ENCODE measurements around the gene P2RX7. TPM values are rescaled to one million over a fixed set of nuclear protein-coding genes. Genes with fewer than 3 reads are reported as not detected.

Gene P2RX7
- total and polyA plus RNA-seq, 9 of the 15 experiments (the other 6 are each of a cell fraction or from before 2014, with no cell fraction given) = 0.04 to 0.65 (median 0.30) TPM

DNA sequence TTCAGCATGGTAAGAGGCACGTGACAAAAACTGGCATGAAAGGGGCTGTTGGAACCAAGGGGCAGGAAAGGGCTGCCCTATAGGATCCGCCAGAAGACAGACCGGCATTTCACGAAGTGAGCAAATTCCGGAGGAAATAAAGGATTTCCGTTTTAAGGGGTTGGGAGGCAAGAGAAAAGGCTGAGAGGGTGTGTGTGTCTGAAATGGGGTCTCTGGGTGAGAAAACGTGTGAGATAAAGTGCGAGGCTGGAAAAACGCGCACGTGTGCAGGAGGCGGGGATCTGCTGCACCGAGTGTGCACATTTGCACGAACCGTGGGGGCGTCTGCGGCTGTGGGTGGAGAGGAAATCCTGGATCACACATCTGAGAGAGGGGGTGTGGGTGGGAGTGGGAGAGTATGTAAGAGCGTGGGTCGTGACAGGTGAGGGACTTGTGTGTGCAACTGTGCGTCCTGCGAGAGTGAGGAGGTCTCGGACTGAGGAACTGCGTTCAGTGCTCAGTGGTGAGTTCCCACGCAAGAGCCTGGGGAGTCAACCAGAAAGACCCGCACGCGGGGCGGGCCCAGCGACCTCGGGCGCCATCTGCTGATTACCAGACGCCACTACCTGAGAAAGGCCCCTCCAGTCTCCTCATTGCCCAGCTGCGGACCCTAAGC lies 37.0 kb upstream of the P2RX7 start (continued):
- TF ChIP-seq, protein P1, sequence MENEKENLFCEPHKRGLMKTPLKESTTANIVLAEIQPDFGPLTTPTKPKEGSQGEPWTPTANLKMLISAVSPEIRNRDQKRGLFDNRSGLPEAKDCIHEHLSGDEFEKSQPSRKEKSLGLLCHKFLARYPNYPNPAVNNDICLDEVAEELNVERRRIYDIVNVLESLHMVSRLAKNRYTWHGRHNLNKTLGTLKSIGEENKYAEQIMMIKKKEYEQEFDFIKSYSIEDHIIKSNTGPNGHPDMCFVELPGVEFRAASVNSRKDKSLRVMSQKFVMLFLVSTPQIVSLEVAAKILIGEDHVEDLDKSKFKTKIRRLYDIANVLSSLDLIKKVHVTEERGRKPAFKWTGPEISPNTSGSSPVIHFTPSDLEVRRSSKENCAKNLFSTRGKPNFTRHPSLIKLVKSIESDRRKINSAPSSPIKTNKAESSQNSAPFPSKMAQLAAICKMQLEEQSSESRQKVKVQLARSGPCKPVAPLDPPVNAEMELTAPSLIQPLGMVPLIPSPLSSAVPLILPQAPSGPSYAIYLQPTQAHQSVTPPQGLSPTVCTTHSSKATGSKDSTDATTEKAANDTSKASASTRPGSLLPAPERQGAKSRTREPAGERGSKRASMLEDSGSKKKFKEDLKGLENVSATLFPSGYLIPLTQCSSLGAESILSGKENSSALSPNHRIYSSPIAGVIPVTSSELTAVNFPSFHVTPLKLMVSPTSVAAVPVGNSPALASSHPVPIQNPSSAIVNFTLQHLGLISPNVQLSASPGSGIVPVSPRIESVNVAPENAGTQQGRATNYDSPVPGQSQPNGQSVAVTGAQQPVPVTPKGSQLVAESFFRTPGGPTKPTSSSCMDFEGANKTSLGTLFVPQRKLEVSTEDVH (IDR thresholded peaks at IDR 0.05; ENCODE audit: low read depth, partially characterized antibody) = no peak
- TF ChIP-seq, protein P2, sequence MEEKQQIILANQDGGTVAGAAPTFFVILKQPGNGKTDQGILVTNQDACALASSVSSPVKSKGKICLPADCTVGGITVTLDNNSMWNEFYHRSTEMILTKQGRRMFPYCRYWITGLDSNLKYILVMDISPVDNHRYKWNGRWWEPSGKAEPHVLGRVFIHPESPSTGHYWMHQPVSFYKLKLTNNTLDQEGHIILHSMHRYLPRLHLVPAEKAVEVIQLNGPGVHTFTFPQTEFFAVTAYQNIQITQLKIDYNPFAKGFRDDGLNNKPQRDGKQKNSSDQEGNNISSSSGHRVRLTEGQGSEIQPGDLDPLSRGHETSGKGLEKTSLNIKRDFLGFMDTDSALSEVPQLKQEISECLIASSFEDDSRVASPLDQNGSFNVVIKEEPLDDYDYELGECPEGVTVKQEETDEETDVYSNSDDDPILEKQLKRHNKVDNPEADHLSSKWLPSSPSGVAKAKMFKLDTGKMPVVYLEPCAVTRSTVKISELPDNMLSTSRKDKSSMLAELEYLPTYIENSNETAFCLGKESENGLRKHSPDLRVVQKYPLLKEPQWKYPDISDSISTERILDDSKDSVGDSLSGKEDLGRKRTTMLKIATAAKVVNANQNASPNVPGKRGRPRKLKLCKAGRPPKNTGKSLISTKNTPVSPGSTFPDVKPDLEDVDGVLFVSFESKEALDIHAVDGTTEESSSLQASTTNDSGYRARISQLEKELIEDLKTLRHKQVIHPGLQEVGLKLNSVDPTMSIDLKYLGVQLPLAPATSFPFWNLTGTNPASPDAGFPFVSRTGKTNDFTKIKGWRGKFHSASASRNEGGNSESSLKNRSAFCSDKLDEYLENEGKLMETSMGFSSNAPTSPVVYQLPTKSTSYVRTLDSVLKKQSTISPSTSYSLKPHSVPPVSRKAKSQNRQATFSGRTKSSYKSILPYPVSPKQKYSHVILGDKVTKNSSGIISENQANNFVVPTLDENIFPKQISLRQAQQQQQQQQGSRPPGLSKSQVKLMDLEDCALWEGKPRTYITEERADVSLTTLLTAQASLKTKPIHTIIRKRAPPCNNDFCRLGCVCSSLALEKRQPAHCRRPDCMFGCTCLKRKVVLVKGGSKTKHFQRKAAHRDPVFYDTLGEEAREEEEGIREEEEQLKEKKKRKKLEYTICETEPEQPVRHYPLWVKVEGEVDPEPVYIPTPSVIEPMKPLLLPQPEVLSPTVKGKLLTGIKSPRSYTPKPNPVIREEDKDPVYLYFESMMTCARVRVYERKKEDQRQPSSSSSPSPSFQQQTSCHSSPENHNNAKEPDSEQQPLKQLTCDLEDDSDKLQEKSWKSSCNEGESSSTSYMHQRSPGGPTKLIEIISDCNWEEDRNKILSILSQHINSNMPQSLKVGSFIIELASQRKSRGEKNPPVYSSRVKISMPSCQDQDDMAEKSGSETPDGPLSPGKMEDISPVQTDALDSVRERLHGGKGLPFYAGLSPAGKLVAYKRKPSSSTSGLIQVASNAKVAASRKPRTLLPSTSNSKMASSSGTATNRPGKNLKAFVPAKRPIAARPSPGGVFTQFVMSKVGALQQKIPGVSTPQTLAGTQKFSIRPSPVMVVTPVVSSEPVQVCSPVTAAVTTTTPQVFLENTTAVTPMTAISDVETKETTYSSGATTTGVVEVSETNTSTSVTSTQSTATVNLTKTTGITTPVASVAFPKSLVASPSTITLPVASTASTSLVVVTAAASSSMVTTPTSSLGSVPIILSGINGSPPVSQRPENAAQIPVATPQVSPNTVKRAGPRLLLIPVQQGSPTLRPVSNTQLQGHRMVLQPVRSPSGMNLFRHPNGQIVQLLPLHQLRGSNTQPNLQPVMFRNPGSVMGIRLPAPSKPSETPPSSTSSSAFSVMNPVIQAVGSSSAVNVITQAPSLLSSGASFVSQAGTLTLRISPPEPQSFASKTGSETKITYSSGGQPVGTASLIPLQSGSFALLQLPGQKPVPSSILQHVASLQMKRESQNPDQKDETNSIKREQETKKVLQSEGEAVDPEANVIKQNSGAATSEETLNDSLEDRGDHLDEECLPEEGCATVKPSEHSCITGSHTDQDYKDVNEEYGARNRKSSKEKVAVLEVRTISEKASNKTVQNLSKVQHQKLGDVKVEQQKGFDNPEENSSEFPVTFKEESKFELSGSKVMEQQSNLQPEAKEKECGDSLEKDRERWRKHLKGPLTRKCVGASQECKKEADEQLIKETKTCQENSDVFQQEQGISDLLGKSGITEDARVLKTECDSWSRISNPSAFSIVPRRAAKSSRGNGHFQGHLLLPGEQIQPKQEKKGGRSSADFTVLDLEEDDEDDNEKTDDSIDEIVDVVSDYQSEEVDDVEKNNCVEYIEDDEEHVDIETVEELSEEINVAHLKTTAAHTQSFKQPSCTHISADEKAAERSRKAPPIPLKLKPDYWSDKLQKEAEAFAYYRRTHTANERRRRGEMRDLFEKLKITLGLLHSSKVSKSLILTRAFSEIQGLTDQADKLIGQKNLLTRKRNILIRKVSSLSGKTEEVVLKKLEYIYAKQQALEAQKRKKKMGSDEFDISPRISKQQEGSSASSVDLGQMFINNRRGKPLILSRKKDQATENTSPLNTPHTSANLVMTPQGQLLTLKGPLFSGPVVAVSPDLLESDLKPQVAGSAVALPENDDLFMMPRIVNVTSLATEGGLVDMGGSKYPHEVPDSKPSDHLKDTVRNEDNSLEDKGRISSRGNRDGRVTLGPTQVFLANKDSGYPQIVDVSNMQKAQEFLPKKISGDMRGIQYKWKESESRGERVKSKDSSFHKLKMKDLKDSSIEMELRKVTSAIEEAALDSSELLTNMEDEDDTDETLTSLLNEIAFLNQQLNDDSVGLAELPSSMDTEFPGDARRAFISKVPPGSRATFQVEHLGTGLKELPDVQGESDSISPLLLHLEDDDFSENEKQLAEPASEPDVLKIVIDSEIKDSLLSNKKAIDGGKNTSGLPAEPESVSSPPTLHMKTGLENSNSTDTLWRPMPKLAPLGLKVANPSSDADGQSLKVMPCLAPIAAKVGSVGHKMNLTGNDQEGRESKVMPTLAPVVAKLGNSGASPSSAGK (IDR thresholded peaks at IDR 0.05) = peak; percentile 83
- TF ChIP-seq CEBPG (CRISPR knock-in tag; IDR thresholded peaks at IDR 0.05) = 0 out of 2 replicates have a peak, but pooled peaks have one; percentile 24
- TF ChIP-seq CEBPG (tag; conservative IDR thresholded peaks at IDR 0.05 in 1 of 2, IDR thresholded peaks at IDR 0.05 in 1 of 2) = no peak
- 0 out of 2 replicates have a peak, but pooled peaks have one; percentile 14 for TF ChIP-seq JUND (IDR thresholded peaks at IDR 0.05; ENCODE audit: borderline replicate concordance, low read depth, low read length)
- no peak; the same call in 2 of the 3 replicates for TF ChIP-seq JUND (tag; IDR thresholded peaks at IDR 0.05; ENCODE audit: borderline replicate concordance, low read depth, low read length)
- TF ChIP-seq SPI1 (IDR thresholded peaks at IDR 0.05; ENCODE audit: borderline replicate concordance, low read depth, low read length) = peak; percentile 41; the same call in 1 of the 2 replicates
- no peak for TF ChIP-seq TCFL5 (CRISPR knock-in tag; conservative IDR thresholded peaks at IDR 0.05)
- TF ChIP-seq, protein P3, sequence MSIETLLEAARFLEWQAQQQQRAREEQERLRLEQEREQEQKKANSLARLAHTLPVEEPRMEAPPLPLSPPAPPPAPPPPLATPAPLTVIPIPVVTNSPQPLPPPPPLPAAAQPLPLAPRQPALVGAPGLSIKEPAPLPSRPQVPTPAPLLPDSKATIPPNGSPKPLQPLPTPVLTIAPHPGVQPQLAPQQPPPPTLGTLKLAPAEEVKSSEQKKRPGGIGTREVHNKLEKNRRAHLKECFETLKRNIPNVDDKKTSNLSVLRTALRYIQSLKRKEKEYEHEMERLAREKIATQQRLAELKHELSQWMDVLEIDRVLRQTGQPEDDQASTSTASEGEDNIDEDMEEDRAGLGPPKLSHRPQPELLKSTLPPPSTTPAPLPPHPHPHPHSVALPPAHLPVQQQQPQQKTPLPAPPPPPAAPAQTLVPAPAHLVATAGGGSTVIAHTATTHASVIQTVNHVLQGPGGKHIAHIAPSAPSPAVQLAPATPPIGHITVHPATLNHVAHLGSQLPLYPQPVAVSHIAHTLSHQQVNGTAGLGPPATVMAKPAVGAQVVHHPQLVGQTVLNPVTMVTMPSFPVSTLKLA (conservative IDR thresholded peaks at IDR 0.05) = peak; percentile 19 to 40; a peak in 1 of 4 replicates
- no peak for TF ChIP-seq ZNF780A (CRISPR knock-in tag; IDR thresholded peaks at IDR 0.05)
- TF ChIP-seq ZNF133 (CRISPR knock-in tag; IDR thresholded peaks at IDR 0.05) = no peak
